Measurements from ENCODE around the gene SETD3.

Gene SETD3

GRCh38 chr14:99363616-99364290 lies 116.9 kb downstream of the SETD3 start:
- no peak overlapping the region for H3K27ac ChIP-seq
- TF ChIP-seq, protein P1, sequence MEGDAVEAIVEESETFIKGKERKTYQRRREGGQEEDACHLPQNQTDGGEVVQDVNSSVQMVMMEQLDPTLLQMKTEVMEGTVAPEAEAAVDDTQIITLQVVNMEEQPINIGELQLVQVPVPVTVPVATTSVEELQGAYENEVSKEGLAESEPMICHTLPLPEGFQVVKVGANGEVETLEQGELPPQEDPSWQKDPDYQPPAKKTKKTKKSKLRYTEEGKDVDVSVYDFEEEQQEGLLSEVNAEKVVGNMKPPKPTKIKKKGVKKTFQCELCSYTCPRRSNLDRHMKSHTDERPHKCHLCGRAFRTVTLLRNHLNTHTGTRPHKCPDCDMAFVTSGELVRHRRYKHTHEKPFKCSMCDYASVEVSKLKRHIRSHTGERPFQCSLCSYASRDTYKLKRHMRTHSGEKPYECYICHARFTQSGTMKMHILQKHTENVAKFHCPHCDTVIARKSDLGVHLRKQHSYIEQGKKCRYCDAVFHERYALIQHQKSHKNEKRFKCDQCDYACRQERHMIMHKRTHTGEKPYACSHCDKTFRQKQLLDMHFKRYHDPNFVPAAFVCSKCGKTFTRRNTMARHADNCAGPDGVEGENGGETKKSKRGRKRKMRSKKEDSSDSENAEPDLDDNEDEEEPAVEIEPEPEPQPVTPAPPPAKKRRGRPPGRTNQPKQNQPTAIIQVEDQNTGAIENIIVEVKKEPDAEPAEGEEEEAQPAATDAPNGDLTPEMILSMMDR (IDR thresholded peaks at IDR 0.05): no peak
- no peak for TF ChIP-seq ZFX (IDR thresholded peaks at IDR 0.05; ENCODE audit: borderline replicate concordance)

DNA sequence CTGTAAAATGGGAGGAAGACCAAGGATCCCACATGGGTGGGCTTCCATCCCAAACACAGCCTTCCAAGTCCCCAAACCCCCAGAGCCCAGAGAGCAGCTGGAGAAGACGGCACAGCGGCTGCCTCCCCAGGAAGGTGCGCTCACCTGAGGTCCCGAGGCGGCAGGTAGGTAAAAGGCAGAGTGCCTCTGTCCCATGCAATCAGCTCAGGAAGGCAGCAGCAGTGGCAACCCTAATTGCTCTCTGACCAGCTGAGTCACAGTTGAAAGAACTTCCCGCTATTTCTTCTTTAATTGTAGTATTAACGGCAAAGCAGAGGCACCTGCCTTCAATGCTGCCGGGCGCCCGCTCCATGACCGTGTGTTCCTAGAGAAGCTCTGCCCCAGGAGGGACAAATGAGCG lies 117.6 kb downstream of the SETD3 start:
- TF ChIP-seq, protein P1 (IDR thresholded peaks at IDR 0.05): no peak
- TF ChIP-seq ZFX (IDR thresholded peaks at IDR 0.05; ENCODE audit: borderline replicate concordance): no peak
- no peak overlapping the region for H3K27ac ChIP-seq

- no peak overlapping the region for H3K27ac ChIP-seq
- TF ChIP-seq, protein P1 (IDR thresholded peaks at IDR 0.05): no peak
- TF ChIP-seq ZFX (IDR thresholded peaks at IDR 0.05; ENCODE audit: borderline replicate concordance): no peak
These were observed 119.0 kb downstream of the SETD3 start for GRCh38 chr14:99361596-99362215.

DNA sequence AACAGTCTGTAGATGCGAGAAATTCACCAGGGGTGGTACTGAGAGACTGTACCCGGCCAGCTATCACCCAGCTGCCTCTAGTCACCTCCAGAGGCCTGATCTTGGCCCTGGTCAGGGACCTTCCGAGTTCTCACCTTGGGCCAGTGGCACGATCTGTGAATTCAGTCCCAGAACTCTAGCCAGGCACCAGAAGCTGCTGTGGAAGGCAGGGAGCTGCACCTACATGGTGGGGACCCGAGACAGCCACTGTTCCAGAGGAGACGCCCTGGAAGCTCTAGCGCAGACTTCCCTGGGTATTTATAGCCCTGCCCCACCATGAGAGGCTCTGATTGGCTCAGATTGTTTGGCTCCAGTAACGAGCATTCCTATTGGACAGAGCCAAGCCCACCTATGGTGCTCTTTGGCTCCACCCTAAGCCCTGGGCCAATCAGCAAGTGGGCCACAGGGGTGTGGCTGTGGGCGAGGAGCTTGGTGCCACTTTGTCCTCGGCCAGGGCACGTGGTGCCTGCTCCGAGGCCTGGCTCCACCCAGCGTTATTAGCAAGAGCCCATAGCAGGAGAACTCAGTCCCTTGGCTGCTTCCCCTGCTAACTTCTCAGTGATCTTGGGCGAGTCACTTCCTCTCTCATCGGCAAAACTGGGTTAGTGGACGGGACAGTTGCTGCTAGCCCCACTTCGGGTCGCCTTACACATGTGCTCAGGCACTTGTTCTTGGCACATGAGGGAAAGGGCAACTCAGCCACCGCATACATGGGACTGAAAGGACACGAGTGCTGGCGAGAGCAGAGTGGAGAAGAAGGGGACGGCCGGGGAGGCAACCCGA lies 119.7 kb downstream of the SETD3 start:
- H3K27ac ChIP-seq: no peak overlapping the region
- TF ChIP-seq, protein P1 (IDR thresholded peaks at IDR 0.05): no peak
- no peak for TF ChIP-seq ZFX (IDR thresholded peaks at IDR 0.05; ENCODE audit: borderline replicate concordance)

GRCh38 chr14:99359906-99360305 lies 120.8 kb downstream of the SETD3 start:
- no peak overlapping the region for H3K27ac ChIP-seq
- TF ChIP-seq ZFX (IDR thresholded peaks at IDR 0.05; ENCODE audit: borderline replicate concordance): no peak
- TF ChIP-seq, protein P1 (IDR thresholded peaks at IDR 0.05): no peak

GRCh38 chr14:99357916-99358390 lies 122.7 kb downstream of the SETD3 start:
- no peak overlapping the region for H3K27ac ChIP-seq
- TF ChIP-seq ZFX (IDR thresholded peaks at IDR 0.05; ENCODE audit: borderline replicate concordance): no peak
- TF ChIP-seq, protein P1 (IDR thresholded peaks at IDR 0.05): no peak

Measured in 22Rv1 (cell line).